ENCODE data around the gene TRIM63. TPM values are rescaled to one million over a fixed set of nuclear protein-coding genes. Genes with fewer than 3 reads are reported as not detected.

The TRIM63 gene
- total RNA-seq, 2 experiments from 2014 or later, result not detected

- ChIA-PET POLR2A (no interaction called here), CTCF (no interaction called here)
These were observed 61.9 kb downstream of the TRIM63 start for GRCh38 chr1:26005434-26006105.

- ChIA-PET POLR2A (no interaction called here), CTCF (interaction anchor here (0.8 kb wide), 1 partner anchor 108 kb away, joined by 4 read pairs; no protein-coding TSS in a partner anchor)
These were observed 63.7 kb downstream of the TRIM63 start for GRCh38 chr1:26003756-26004155.

GRCh38 chr1:26003262-26003661, 64.2 kb downstream of the TRIM63 start:
- POLR2A ChIA-PET, result no interaction called here
- CTCF ChIA-PET, result interaction anchor here (0.8 to 1.1 kb wide), 2 partner anchors 108 to 115 kb away, joined by 3 to 4 read pairs; no protein-coding TSS in a partner anchor

Other genes starting within 250 kb of the TRIM63 start
- 10 to 100 TPM; 29.7 to 34.1 TPM for gene MTFR1L, start 247.7 kb downstream of the TRIM63 start, total RNA-seq
- gene AUNIP, start 208.2 kb downstream of the TRIM63 start, total RNA-seq, result 10 to 100 TPM; 11.1 to 11.3 TPM
- 10 to 100 TPM in 1 of 2 experiments, 1 to 10 TPM in 1; 8.9 to 10.3 TPM for gene PAQR7, start 191.9 kb downstream of the TRIM63 start, total RNA-seq
- 100 to 1,000 TPM; 338 to 344 TPM for gene STMN1, start 161.2 kb downstream of the TRIM63 start, total RNA-seq
- 1 to 10 TPM; 8.2 to 10.0 TPM for gene PAFAH2, start 69.6 kb downstream of the TRIM63 start, total RNA-seq
- not detected for gene EXTL1, start 45.9 kb downstream of the TRIM63 start, total RNA-seq
- not detected for gene SLC30A2, start 21.5 kb downstream of the TRIM63 start, total RNA-seq
- gene PDIK1L, start 44.2 kb upstream of the TRIM63 start, total RNA-seq, result 10 to 100 TPM; 15.4 to 15.7 TPM
- gene FAM110D, start 91.4 kb upstream of the TRIM63 start, total RNA-seq, result not detected
- gene C1orf232, start 101.3 kb upstream of the TRIM63 start, total RNA-seq, result not detected
- gene ZNF593, start 102.3 kb upstream of the TRIM63 start, total RNA-seq, result 10 to 100 TPM; 84.2 to 84.8 TPM
- gene ZNF593OS, start 104.2 kb upstream of the TRIM63 start, total RNA-seq, result not detected
- 1 to 10 TPM in 1 of 2 experiments, under 1 TPM in 1; 0.84 to 1.1 TPM for gene CNKSR1, start 109.9 kb upstream of the TRIM63 start, total RNA-seq
- gene CATSPER4, start 123.0 kb upstream of the TRIM63 start, total RNA-seq, result not detected
- 10 to 100 TPM; 32.5 to 33.6 TPM for gene CEP85, start 166.6 kb upstream of the TRIM63 start, total RNA-seq
- 100 to 1,000 TPM; 399 to 416 TPM for gene SH3BGRL3, start 212.5 kb upstream of the TRIM63 start, total RNA-seq
- 10 to 100 TPM; 27.6 to 27.8 TPM for gene UBXN11, start 239.0 kb upstream of the TRIM63 start, total RNA-seq